Peyer's patch (tissue), 4 donors: ENCODE results near the gene COLEC11.

ENCODE experiments used
- POLR2A ChIP-seq, 2 donors: fragments of 450-650 bp; IDR thresholded peaks; one replicate each; pipeline ENCODE4 v1.5.1; 2017; ENCODE audit warnings: antibody characterized with exemption in 2 of 2, mild to moderate bottlenecking in 2 of 2, moderate library complexity in 2 of 2
- TF ChIP-seq, protein P1 (sequence below), 6 experiments: fragments of 450-650 bp in 4 of 6; fragments of 200-600 bp in 2 of 6; sonication (generic) in 1 of 6; IDR thresholded peaks; one replicate each; pipeline ENCODE4 v1.5.1; 2017 to 2019; ENCODE audit warnings: antibody characterized with exemption in 6 of 6, mild to moderate bottlenecking in 3 of 6, moderate library complexity in 1 of 6

DNA sequence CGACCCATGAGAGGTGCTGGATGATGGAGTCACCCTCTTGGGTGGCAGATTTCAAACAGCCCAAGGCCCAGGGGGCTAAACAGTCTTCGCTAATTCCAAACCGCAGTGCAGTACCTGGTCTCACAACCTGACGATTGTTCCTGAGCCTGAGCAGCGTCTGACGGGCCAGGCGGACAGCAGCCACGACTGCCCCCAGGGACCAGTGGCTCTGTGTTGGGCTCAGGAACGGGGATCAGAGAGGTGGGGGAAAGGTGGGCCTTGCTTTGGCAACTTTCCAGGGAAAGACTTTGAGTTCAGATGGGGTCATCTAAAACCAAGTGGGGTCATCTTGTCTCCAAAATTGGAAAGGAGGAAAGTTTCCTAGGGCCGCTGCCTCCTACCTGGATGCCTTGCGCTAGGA is 492 bp downstream of the COLEC11 start:
- TF ChIP-seq, protein P1, sequence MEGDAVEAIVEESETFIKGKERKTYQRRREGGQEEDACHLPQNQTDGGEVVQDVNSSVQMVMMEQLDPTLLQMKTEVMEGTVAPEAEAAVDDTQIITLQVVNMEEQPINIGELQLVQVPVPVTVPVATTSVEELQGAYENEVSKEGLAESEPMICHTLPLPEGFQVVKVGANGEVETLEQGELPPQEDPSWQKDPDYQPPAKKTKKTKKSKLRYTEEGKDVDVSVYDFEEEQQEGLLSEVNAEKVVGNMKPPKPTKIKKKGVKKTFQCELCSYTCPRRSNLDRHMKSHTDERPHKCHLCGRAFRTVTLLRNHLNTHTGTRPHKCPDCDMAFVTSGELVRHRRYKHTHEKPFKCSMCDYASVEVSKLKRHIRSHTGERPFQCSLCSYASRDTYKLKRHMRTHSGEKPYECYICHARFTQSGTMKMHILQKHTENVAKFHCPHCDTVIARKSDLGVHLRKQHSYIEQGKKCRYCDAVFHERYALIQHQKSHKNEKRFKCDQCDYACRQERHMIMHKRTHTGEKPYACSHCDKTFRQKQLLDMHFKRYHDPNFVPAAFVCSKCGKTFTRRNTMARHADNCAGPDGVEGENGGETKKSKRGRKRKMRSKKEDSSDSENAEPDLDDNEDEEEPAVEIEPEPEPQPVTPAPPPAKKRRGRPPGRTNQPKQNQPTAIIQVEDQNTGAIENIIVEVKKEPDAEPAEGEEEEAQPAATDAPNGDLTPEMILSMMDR (IDR thresholded peaks at IDR 0.05) = no peak
- no peak for TF ChIP-seq POLR2A (IDR thresholded peaks at IDR 0.05)
